ENCODE data around the gene LRFN4. TPM values are rescaled to one million over a fixed set of nuclear protein-coding genes. Genes with fewer than 3 reads are reported as not detected.
A peak's percentile ranks its signal among the peaks of the same experiment; 100 is the strongest.

Gene LRFN4
- total and polyA plus RNA-seq, 2 of the 13 experiments (the other 11 are each of a cell fraction or from before 2014, with no cell fraction given): 1.3 to 6.8 TPM

- no peak for TF ChIP-seq ZNF646 (CRISPR knock-in tag; IDR thresholded peaks at IDR 0.05)
- TF ChIP-seq ZNF430 (CRISPR knock-in tag; IDR thresholded peaks at IDR 0.05): 0 out of 2 replicates have a peak, but pooled peaks have one; percentile 34
- TF ChIP-seq ZNF770 (CRISPR knock-in tag; IDR thresholded peaks at IDR 0.05): peak; percentile 56
- TF ChIP-seq CCAR2 (optimal IDR thresholded peaks at IDR 0.05; ENCODE audit: low read depth, low read length): no peak
- TF ChIP-seq GATAD1 (CRISPR knock-in tag; IDR thresholded peaks at IDR 0.05): peak; percentile 95
- TF ChIP-seq PBX3 (CRISPR knock-in tag; IDR thresholded peaks at IDR 0.05; ENCODE audit: borderline replicate concordance): no peak
- TF ChIP-seq RARA (CRISPR knock-in tag; IDR thresholded peaks at IDR 0.05): 0 out of 2 replicates have a peak, but pooled peaks have one; percentile 5
- no peak for TF ChIP-seq ZBTB7B (CRISPR knock-in tag; IDR thresholded peaks at IDR 0.05)
- no peak for TF ChIP-seq TGIF2 (CRISPR knock-in tag; IDR thresholded peaks at IDR 0.05)
- peak; percentile 47; the same call in 1 of the 2 replicates for TF ChIP-seq KMT2B (CRISPR knock-in tag; IDR thresholded peaks at IDR 0.05)
- no peak for TF ChIP-seq MAFF (IDR thresholded peaks at IDR 0.05; ENCODE audit: low read depth, low read length)
- peak; percentile 95 for TF ChIP-seq ZSCAN21 (CRISPR knock-in tag; IDR thresholded peaks at IDR 0.05; ENCODE audit: borderline replicate concordance)
- no peak for TF ChIP-seq ZEB1 (IDR thresholded peaks at IDR 0.05; ENCODE audit: insufficient replicate concordance, low read depth)
- TF ChIP-seq FOXC1 (CRISPR knock-in tag; IDR thresholded peaks at IDR 0.05; ENCODE audit: borderline replicate concordance): peak; percentile 18; the same call in 1 of the 2 replicates
- TF ChIP-seq POLR2A (IDR thresholded peaks at IDR 0.05; ENCODE audit: insufficient read depth in 1 of 2, low read depth in 2 of 2, low read length in 2 of 2): peak; percentile 87 to 92
- TF ChIP-seq ZNF329 (CRISPR knock-in tag; IDR thresholded peaks at IDR 0.05; ENCODE audit: low read depth): peak; percentile 41; the same call in 1 of the 2 replicates
- TF ChIP-seq ZMAT3 (CRISPR knock-in tag; conservative IDR thresholded peaks at IDR 0.05): peak; percentile 51; the same call in 1 of the 2 replicates
- TF ChIP-seq, protein P1, sequence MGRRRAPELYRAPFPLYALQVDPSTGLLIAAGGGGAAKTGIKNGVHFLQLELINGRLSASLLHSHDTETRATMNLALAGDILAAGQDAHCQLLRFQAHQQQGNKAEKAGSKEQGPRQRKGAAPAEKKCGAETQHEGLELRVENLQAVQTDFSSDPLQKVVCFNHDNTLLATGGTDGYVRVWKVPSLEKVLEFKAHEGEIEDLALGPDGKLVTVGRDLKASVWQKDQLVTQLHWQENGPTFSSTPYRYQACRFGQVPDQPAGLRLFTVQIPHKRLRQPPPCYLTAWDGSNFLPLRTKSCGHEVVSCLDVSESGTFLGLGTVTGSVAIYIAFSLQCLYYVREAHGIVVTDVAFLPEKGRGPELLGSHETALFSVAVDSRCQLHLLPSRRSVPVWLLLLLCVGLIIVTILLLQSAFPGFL (CRISPR knock-in tag; IDR thresholded peaks at IDR 0.05): peak; percentile 79; the same call in 1 of the 2 replicates
- TF ChIP-seq ZNF333 (CRISPR knock-in tag; IDR thresholded peaks at IDR 0.05; ENCODE audit: borderline replicate concordance): no peak
Measured at GRCh38 chr11:66842896-66843775, 13.7 kb upstream of the LRFN4 start, which contains the start of gene RCE1 (continued).
